PC-3 (cell line): ENCODE measurements around the gene FGD4. TPM values are rescaled to one million over a fixed set of nuclear protein-coding genes. Genes with fewer than 3 reads are reported as not detected.

Source experiments
- ATAC-seq: fragments of 200-7000 bp; cut with Tn5 transposase; 2 replicates; pipeline ENCODE4 v1.9.1; 2020; ENCODE audit warnings: mild to moderate bottlenecking, moderate library complexity
- BruUV-seq: library from RNA; stranded (reverse); fragments of 400-500 nt; replicated peaks from 2 replicates; lab custom pipeline; 2021; lab: Mats Ljungman, UMichigan
- CTCF ChIA-PET: fragments of 300-600 bp; sonication (Branson Sonifier 250); formaldehyde crosslinking; loops from one replicate; lab custom pipeline; 2022; ENCODE audit warnings: antibody characterized with exemption; lab: Charles Lee
- POLR2A ChIA-PET: fragments of 300-600 bp; sonication (Branson Sonifier 250); formaldehyde crosslinking; loops from one replicate; lab custom pipeline; 2022; ENCODE audit warnings: antibody characterized with exemption; ENCODE audit not compliant: unreplicated experiment; lab: Charles Lee
- DNase-seq: peaks from one replicate; pipeline ENCODE4 v3.0.0-alpha.2; 2015
- H2AFZ ChIP-seq: fragments of 300-600 bp; sonication (generic); 2 replicates; pipeline ENCODE4 v1.6.0; 2016; ENCODE audit warnings: antibody characterized with exemption, low read length
- H3F3A ChIP-seq: fragments of 300-600 bp; sonication (generic); one replicate; pipeline ENCODE4 v1.6.0; 2017; ENCODE audit warnings: antibody characterized with exemption, low read length, control low read depth, mild to moderate bottlenecking; ENCODE audit not compliant: unreplicated experiment
- H3K27ac ChIP-seq: fragments of 300-600 bp; sonication (generic); 2 replicates; pipeline ENCODE4 v1.5.1; 2016; ENCODE audit warnings: mild to moderate bottlenecking, low read length
- H3K27me3 ChIP-seq: fragments of 300-600 bp; sonication (generic); 2 replicates; pipeline ENCODE4 v1.6.1; 2016; ENCODE audit warnings: low read length, mixed read lengths
- H3K36me3 ChIP-seq: fragments of 300-600 bp; sonication (generic); 2 replicates; pipeline ENCODE4 v1.6.1; 2016; ENCODE audit warnings: low read depth, mixed run types, low read length, mixed read lengths
- H3K4me1 ChIP-seq: fragments of 300-600 bp; sonication (generic); 2 replicates; pipeline ENCODE4 v1.5.1; 2016; ENCODE audit warnings: low read length; ENCODE audit not compliant: insufficient read depth
- H3K4me2 ChIP-seq: fragments of 300-600 bp; sonication (generic); 2 replicates; pipeline ENCODE4 v1.6.0; 2016; ENCODE audit warnings: low read length
- H3K4me3 ChIP-seq: fragments of 300-600 bp; sonication (generic); 2 replicates; pipeline ENCODE4 v1.5.1; 2016; ENCODE audit warnings: mild to moderate bottlenecking, low read length, mixed read lengths
- H3K79me2 ChIP-seq: fragments of 300-600 bp; sonication (generic); 2 replicates; pipeline ENCODE4 v1.6.1; 2017; ENCODE audit warnings: low read length, mixed read lengths
- H3K9ac ChIP-seq: fragments of 300-600 bp; sonication (generic); 2 replicates; pipeline ENCODE4 v1.6.0; 2016; ENCODE audit warnings: mild to moderate bottlenecking, low read length
- H3K9me2 ChIP-seq: fragments of 300-600 bp; sonication (generic); replicated peaks from 2 replicates; pipeline ENCODE4 v1.6.1; 2016; ENCODE audit warnings: mixed run types, low read length, mixed read lengths
- H3K9me3 ChIP-seq: fragments of 300-600 bp; sonication (generic); 2 replicates; pipeline ENCODE4 v1.6.1; 2016; ENCODE audit warnings: low read length, mixed read lengths
- H4K20me1 ChIP-seq: fragments of 300-600 bp; sonication (generic); 2 replicates; pipeline ENCODE4 v1.6.1; 2016; ENCODE audit warnings: low read length, mixed read lengths
- CTCF ChIP-seq: fragments of 300-600 bp; sonication (generic); conservative IDR thresholded peaks from 2 replicates; pipeline ENCODE4 v1.5.1; 2017; ENCODE audit warnings: antibody characterized with exemption, low read depth, mild to moderate bottlenecking, low read length
- EZH2 ChIP-seq: fragments of 300-600 bp; sonication (generic); IDR thresholded peaks from one replicate; pipeline ENCODE4 v1.6.1; 2017; ENCODE audit warnings: antibody characterized with exemption, mild to moderate bottlenecking, low read length; ENCODE audit not compliant: unreplicated experiment
- EZH2phosphoT487 ChIP-seq: fragments of 300-600 bp; sonication (generic); IDR thresholded peaks from 2 replicates; pipeline ENCODE4 v1.6.1; 2018; ENCODE audit warnings: mild to moderate bottlenecking, antibody characterized with exemption, low read length, borderline replicate concordance
- intact Hi-C: fragments of 100-400 bp; cut with micrococcal nuclease; formaldehyde crosslinking; loops from 2 replicates; pipeline ENCODE4 v1.9.0; 2023
- total RNA-seq: library from RNA; depleted of rRNA; stranded (reverse); fragments of >200 nt; gene quantifications from 2 replicates; pipeline ENCODE4 v1.2.3, GENCODE V29; 2014

Gene FGD4
- total RNA-seq, 1 experiment from 2014 or later = 3.9 TPM

DNA sequence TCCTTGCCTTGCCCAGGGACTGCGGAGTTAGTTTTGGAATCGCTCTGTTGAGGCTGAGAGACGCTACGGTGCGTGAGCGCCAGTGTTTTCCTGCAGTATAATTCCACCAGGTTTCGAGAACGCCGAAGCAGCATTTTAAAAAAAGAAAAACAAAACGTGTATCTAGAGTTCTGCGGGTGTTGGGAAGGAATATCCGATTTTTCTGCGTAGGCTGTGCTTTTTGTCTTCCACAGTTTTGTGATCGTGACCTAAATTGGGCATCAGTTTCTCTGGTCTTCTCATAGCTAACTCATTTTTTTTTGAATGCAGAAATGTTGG, 280.5 kb downstream of the FGD4 start:
- Histone ChIP-seq H3F3A (no peaks in the 10 kb centered on the region), H4K20me1 (peaks cover 26% of the 10 kb centered on the region), H3K4me2 (peak overlapping the region; percentile 82), H3K36me3 (no peaks in the 10 kb centered on the region), H3K27ac (peak overlapping the region; percentile 36), H3K9ac (peak overlapping the region; percentile 79), H3K9me3 (no peaks in the 10 kb centered on the region), H3K79me2 (peaks cover 52% of the 10 kb centered on the region), H3K27me3 (no peaks in the 10 kb centered on the region), H3K4me1 (peaks cover 5% of the 10 kb centered on the region), H3K4me3 (peak overlapping the region; percentile 88), H2AFZ (peak overlapping the region; percentile 75), H3K9me2 (no peaks in the 10 kb centered on the region)
- ATAC-seq = peak; percentile 4; the same call in 1 of the 2 replicates
- no peak for DNase-seq
- TF ChIP-seq CTCF = no peak
- TF ChIP-seq EZH2phosphoT487 = no peak
- TF ChIP-seq EZH2 = no peak
- intact Hi-C loops = loop anchor here (2.0 kb wide), 1 partner anchor 75 kb away; the partner anchor contains the start of gene YARS2
- CTCF ChIA-PET = no interaction called here
- no TSS peak for BruUV-seq
- POLR2A ChIA-PET = no interaction called here

GRCh38 chr12:32680787-32681186, 281.4 kb downstream of the FGD4 start:
- BruUV-seq = no TSS peak
- peak overlapping the region; percentile 88 for H3K4me3 ChIP-seq
- ChIA-PET POLR2A (no interaction called here), CTCF (no interaction called here)
- H3K27me3 ChIP-seq = no peaks in the 10 kb centered on the region
- H3K79me2 ChIP-seq = peaks cover 61% of the 10 kb centered on the region
- peak overlapping the region; percentile 82 for H3K4me2 ChIP-seq
- H3K36me3 ChIP-seq = no peaks in the 10 kb centered on the region
- no peaks in the 10 kb centered on the region for H3K9me3 ChIP-seq
- H3K27ac ChIP-seq = no peak overlapping the region
- ATAC-seq (no peak), DNase-seq (no peak)
- H4K20me1 ChIP-seq = peaks cover 26% of the 10 kb centered on the region
- H3K9me2 ChIP-seq = no peaks in the 10 kb centered on the region
- no peak overlapping the region for H2AFZ ChIP-seq
- intact Hi-C loops = no loop called here
- H3F3A ChIP-seq = no peaks in the 10 kb centered on the region
- TF ChIP-seq CTCF = no peak
- no peak for TF ChIP-seq EZH2phosphoT487
- no peak for TF ChIP-seq EZH2
- H3K9ac ChIP-seq = no peak overlapping the region
- peaks cover 5% of the 10 kb centered on the region for H3K4me1 ChIP-seq

DNA sequence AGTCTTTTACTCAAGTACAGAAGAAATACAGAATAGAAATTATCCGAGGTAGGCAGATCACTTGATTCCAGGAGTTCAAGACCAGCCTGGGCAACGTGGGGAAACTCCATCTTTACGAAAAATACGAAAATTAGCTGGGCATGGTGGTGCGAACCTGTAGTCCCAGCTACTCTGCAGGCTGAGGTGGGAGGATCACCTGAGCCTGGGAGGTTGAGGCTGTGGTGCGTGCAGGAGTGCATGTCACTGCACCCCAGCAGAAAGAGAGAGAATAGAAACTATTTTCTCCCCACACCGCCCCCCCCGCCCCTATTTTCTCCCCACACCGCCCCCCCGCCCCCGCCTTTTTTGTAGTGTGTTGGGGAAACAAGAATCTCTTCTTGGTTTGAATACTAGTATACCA, 281.9 kb downstream of the FGD4 start:
- Histone ChIP-seq H2AFZ (no peak overlapping the region), H3K4me2 (peak overlapping the region; percentile 82), H3F3A (no peaks in the 10 kb centered on the region), H3K4me1 (peaks cover 5% of the 10 kb centered on the region), H3K36me3 (no peaks in the 10 kb centered on the region), H3K27ac (no peak overlapping the region), H3K4me3 (peak overlapping the region; percentile 88; the same call in 1 of the 2 replicates), H3K9me2 (no peaks in the 10 kb centered on the region), H3K27me3 (no peaks in the 10 kb centered on the region), H4K20me1 (peaks cover 26% of the 10 kb centered on the region), H3K79me2 (peaks cover 66% of the 10 kb centered on the region), H3K9me3 (no peaks in the 10 kb centered on the region), H3K9ac (no peak overlapping the region)
- TF ChIP-seq EZH2 = no peak
- TF ChIP-seq EZH2phosphoT487 = no peak
- no peak for TF ChIP-seq CTCF
- BruUV-seq = no TSS peak
- ChIA-PET CTCF (no interaction called here), POLR2A (no interaction called here)
- intact Hi-C loops = no loop called here
- DNase-seq (no peak), ATAC-seq (no peak)
